HT1080 (cell line): ENCODE measurements around the gene JPH3. TPM values are rescaled to one million over a fixed set of nuclear protein-coding genes. Genes with fewer than 3 reads are reported as not detected.
A peak's percentile ranks its signal among the peaks of the same experiment; 100 is the strongest.
"Not testable (repeated sequence)": the region's sequence is repeated elsewhere in the genome, so short reads cannot be mapped to it uniquely, and the experiment has no call there.

Source experiments
- DNase-seq: peaks from one replicate; pipeline ENCODE4 v3.0.0-alpha.2; 2015; ENCODE audit warnings: low read depth
- total RNA-seq: library from RNA; depleted of rRNA; stranded (reverse); fragments of >200 nt; shearing (Covaris generic); gene quantifications from 2 replicates; pipeline ENCODE4 v1.2.3, GENCODE V29; 2014

Gene JPH3
- total RNA-seq, 1 experiment from 2014 or later, result not detected

GRCh38 chr16:87680272-87680644, 78.0 kb downstream of the JPH3 start:
- no peak for DNase-seq

- DNase-seq, result not testable (repeated sequence)
These were observed 78.8 kb downstream of the JPH3 start for GRCh38 chr16:87681051-87681602.

- DNase-seq, result peak; percentile 65
These were observed 79.8 kb downstream of the JPH3 start for GRCh38 chr16:87681981-87682570.

- DNase-seq, result no peak
These were observed 80.6 kb downstream of the JPH3 start for GRCh38 chr16:87682852-87683399.

- no peak for DNase-seq
These were observed 81.9 kb downstream of the JPH3 start for GRCh38 chr16:87684106-87684677.

- no peak for DNase-seq
These were observed 82.5 kb downstream of the JPH3 start for GRCh38 chr16:87684711-87685404.

- DNase-seq, result no peak
These were observed 83.1 kb downstream of the JPH3 start for GRCh38 chr16:87685405-87685755.

- DNase-seq, result no peak
These were observed 83.5 kb downstream of the JPH3 start for GRCh38 chr16:87685766-87686165.

GRCh38 chr16:87686697-87687096, 84.4 kb downstream of the JPH3 start:
- DNase-seq, result no peak

- peak; percentile 28 for DNase-seq
These were observed 85.0 kb downstream of the JPH3 start for GRCh38 chr16:87687126-87687910.

- no peak for DNase-seq
These were observed 85.8 kb downstream of the JPH3 start for GRCh38 chr16:87687998-87688529.

- DNase-seq, result no peak
These were observed 86.8 kb downstream of the JPH3 start for GRCh38 chr16:87688876-87689815.

GRCh38 chr16:87689956-87690465, 87.7 kb downstream of the JPH3 start:
- no peak for DNase-seq

- DNase-seq, result no peak
These were observed 88.8 kb downstream of the JPH3 start for GRCh38 chr16:87690911-87691685.

- DNase-seq, result no peak
These were observed 89.4 kb downstream of the JPH3 start for GRCh38 chr16:87691686-87692079.

- no peak for DNase-seq
These were observed 89.9 kb downstream of the JPH3 start for GRCh38 chr16:87692176-87692575.

GRCh38 chr16:87692756-87693155, 90.4 kb downstream of the JPH3 start:
- DNase-seq, result no peak

GRCh38 chr16:87693827-87694226, 91.5 kb downstream of the JPH3 start:
- DNase-seq, result no peak

- DNase-seq, result no peak
These were observed 92.3 kb downstream of the JPH3 start for GRCh38 chr16:87694441-87695125.
